IPS-18a (cell line): ENCODE results near the gene MBD4.
"Not testable (repeated sequence)": the region's sequence is repeated elsewhere in the genome, so short reads cannot be mapped to it uniquely, and the experiment has no call there.

Source experiments
- H3K27ac ChIP-seq: one replicate; pipeline ENCODE4 v1.5.1; 2013; ENCODE audit warnings: low read length
- H3K27me3 ChIP-seq: one replicate; pipeline ENCODE4 v1.6.1; 2013; ENCODE audit warnings: mild to moderate bottlenecking, low read length; ENCODE audit not compliant: control insufficient read depth, insufficient read depth
- H3K36me3 ChIP-seq: one replicate; pipeline ENCODE4 v1.6.1; 2013; ENCODE audit warnings: low read depth, low read length; ENCODE audit not compliant: control insufficient read depth
- H3K4me1 ChIP-seq: one replicate; pipeline ENCODE4 v1.6.1; 2013; ENCODE audit warnings: low read depth, low read length; ENCODE audit not compliant: control insufficient read depth
- H3K4me3 ChIP-seq: one replicate; pipeline ENCODE4 v1.5.1; 2013; ENCODE audit warnings: low read length
- H3K9ac ChIP-seq: one replicate; pipeline ENCODE4 v1.6.1; 2013; ENCODE audit warnings: mild to moderate bottlenecking, low read length, moderate library complexity
- H3K9me3 ChIP-seq: one replicate; pipeline ENCODE4 v1.6.1; 2013; ENCODE audit warnings: low read depth, low read length; ENCODE audit not compliant: control insufficient read depth

The MBD4 gene

GRCh38 chr3:129481225-129481765, 41.5 kb upstream of the MBD4 start:
- H3K4me3 ChIP-seq, H3K4me1 ChIP-seq, H3K27me3 ChIP-seq, H3K27ac ChIP-seq, H3K9me3 ChIP-seq, H3K9ac ChIP-seq: not testable (repeated sequence)
- peaks cover 26% of the 10 kb centered on the region for H3K36me3 ChIP-seq

GRCh38 chr3:129476586-129476985, 36.8 kb upstream of the MBD4 start:
- Histone ChIP-seq H3K27ac (no peak overlapping the region), H3K36me3 (peaks cover 27% of the 10 kb centered on the region), H3K9ac (no peak overlapping the region), H3K4me1 (no peaks in the 10 kb centered on the region), H3K27me3 (no peaks in the 10 kb centered on the region), H3K9me3 (no peaks in the 10 kb centered on the region), H3K4me3 (no peak overlapping the region)

GRCh38 chr3:129475863-129476262, 36.1 kb upstream of the MBD4 start:
- no peak overlapping the region for H3K27ac ChIP-seq
- no peaks in the 10 kb centered on the region for H3K4me1 ChIP-seq
- H3K36me3 ChIP-seq = peaks cover 27% of the 10 kb centered on the region

GRCh38 chr3:129474984-129475804, 35.4 kb upstream of the MBD4 start:
- no peaks in the 10 kb centered on the region for H3K4me1 ChIP-seq
- H3K4me3 ChIP-seq = no peak overlapping the region
- no peak overlapping the region for H3K27ac ChIP-seq
- H3K9me3 ChIP-seq = no peaks in the 10 kb centered on the region
- H3K36me3 ChIP-seq = peaks cover 23% of the 10 kb centered on the region
- H3K27me3 ChIP-seq = no peaks in the 10 kb centered on the region
- H3K9ac ChIP-seq = no peak overlapping the region

More at GRCh38 chr3:129475863-129476262, 36.1 kb upstream of the MBD4 start:
- Histone ChIP-seq H3K9ac (no peak overlapping the region), H3K4me3 (no peak overlapping the region), H3K27me3 (no peaks in the 10 kb centered on the region), H3K9me3 (no peaks in the 10 kb centered on the region)

- Histone ChIP-seq H3K4me1 (no peaks in the 10 kb centered on the region), H3K9me3 (no peaks in the 10 kb centered on the region), H3K9ac (no peak overlapping the region), H3K4me3 (no peak overlapping the region), H3K36me3 (peaks cover 20% of the 10 kb centered on the region), H3K27ac (no peak overlapping the region), H3K27me3 (no peaks in the 10 kb centered on the region)
These were observed 34.0 kb upstream of the MBD4 start for GRCh38 chr3:129473769-129474152.

- Histone ChIP-seq H3K36me3 (peaks cover 16% of the 10 kb centered on the region), H3K9ac (no peak overlapping the region), H3K27ac (no peak overlapping the region)
These were observed 33.5 kb upstream of the MBD4 start for GRCh38 chr3:129473067-129473768.

GRCh38 chr3:129470861-129471260, 31.1 kb upstream of the MBD4 start:
- Histone ChIP-seq H3K9me3 (no peaks in the 10 kb centered on the region), H3K4me3 (no peak overlapping the region), H3K27ac (no peak overlapping the region), H3K9ac (no peak overlapping the region), H3K27me3 (no peaks in the 10 kb centered on the region), H3K4me1 (no peaks in the 10 kb centered on the region), H3K36me3 (peaks cover 5% of the 10 kb centered on the region)

More at GRCh38 chr3:129473067-129473768, 33.5 kb upstream of the MBD4 start:
- Histone ChIP-seq H3K27me3 (no peaks in the 10 kb centered on the region), H3K4me3 (no peak overlapping the region), H3K4me1 (no peaks in the 10 kb centered on the region), H3K9me3 (no peaks in the 10 kb centered on the region)

GRCh38 chr3:129469026-129469425, 29.3 kb upstream of the MBD4 start:
- H3K9ac ChIP-seq = no peak overlapping the region
- H3K27me3 ChIP-seq = no peaks in the 10 kb centered on the region
- H3K4me3 ChIP-seq = no peak overlapping the region
- no peak overlapping the region for H3K27ac ChIP-seq
- H3K9me3 ChIP-seq = no peaks in the 10 kb centered on the region
- peaks cover 5% of the 10 kb centered on the region for H3K36me3 ChIP-seq
- no peaks in the 10 kb centered on the region for H3K4me1 ChIP-seq

GRCh38 chr3:129467932-129468331, 28.2 kb upstream of the MBD4 start:
- Histone ChIP-seq H3K9ac (no peak overlapping the region), H3K4me3 (no peak overlapping the region), H3K27ac (no peak overlapping the region), H3K27me3 (no peaks in the 10 kb centered on the region), H3K36me3 (peaks cover 5% of the 10 kb centered on the region), H3K4me1 (no peaks in the 10 kb centered on the region), H3K9me3 (no peaks in the 10 kb centered on the region)

GRCh38 chr3:129463716-129464115, 24.0 kb upstream of the MBD4 start:
- Histone ChIP-seq H3K4me1 (no peaks in the 10 kb centered on the region), H3K36me3 (no peaks in the 10 kb centered on the region), H3K9ac (no peak overlapping the region), H3K9me3 (no peaks in the 10 kb centered on the region), H3K4me3 (no peak overlapping the region), H3K27ac (no peak overlapping the region), H3K27me3 (no peaks in the 10 kb centered on the region)

- Histone ChIP-seq H3K4me1 (no peaks in the 10 kb centered on the region), H3K36me3 (no peaks in the 10 kb centered on the region), H3K9me3 (no peaks in the 10 kb centered on the region), H3K4me3 (no peak overlapping the region), H3K9ac (no peak overlapping the region), H3K27ac (no peak overlapping the region), H3K27me3 (no peaks in the 10 kb centered on the region)
These were observed 23.3 kb upstream of the MBD4 start for GRCh38 chr3:129463094-129463493.
